HG02763 (cell line): ENCODE results near the gene RBM43.
"Not testable (repeated sequence)": the region's sequence is repeated elsewhere in the genome, so short reads cannot be mapped to it uniquely, and the experiment has no call there.

Experiments used
- ATAC-seq: cut with Tn5 transposase; IDR thresholded peaks from one replicate; pipeline ENCODE4 v1.9.1; 2021; ENCODE audit warnings: mild to moderate bottlenecking, moderate library complexity; ENCODE audit not compliant: unreplicated experiment

Gene RBM43

DNA sequence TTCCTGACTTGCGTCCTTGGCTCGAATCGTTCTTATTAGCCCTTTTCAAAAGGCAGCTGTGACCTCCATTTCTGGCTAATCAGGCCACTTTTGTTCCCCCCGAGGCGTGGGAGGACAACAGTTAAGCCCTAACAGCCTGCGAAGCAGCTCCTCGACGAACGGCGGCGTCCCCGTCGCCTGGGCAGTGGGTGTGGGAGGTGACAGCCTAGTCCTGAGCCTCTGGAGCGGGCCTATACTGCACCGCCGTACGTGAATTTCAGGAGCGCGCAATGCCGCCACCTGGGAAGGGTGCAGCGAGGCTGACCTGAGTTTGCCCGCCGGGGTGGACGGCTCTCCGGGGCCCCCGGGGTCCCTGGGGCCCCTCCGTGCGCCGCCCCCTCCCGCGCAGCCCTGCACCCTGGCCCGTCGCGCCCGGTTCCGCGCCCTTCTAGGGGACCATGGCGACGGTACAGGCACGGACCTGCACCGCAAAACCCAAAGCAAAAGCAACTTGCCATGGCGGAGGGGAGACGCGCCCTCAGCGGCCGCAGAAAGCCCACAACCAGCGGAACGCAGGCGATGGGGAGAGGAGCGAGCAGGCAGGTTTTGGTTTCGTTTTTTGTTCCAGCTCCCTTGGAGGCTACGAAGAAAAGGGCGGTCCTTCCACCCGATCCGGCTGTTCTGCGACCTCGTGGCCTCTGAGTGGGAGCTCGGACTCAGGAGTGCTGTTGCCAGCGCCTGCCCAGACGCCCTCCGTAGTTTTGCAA lies at the start of gene RBM43:
Gene RBM43 (minus strand): TSS at position 633 of the 746 bp plus-strand sequence. CDS start 136 bp downstream, at position 497.
- peak; percentile 94 for ATAC-seq

GRCh38 chr2:151310313-151310712 lies 48.6 kb upstream of the RBM43 start:
- ATAC-seq = not testable (repeated sequence)

- no peak for ATAC-seq
Observed at GRCh38 chr2:151306621-151307020, 45.0 kb upstream of the RBM43 start.

DNA sequence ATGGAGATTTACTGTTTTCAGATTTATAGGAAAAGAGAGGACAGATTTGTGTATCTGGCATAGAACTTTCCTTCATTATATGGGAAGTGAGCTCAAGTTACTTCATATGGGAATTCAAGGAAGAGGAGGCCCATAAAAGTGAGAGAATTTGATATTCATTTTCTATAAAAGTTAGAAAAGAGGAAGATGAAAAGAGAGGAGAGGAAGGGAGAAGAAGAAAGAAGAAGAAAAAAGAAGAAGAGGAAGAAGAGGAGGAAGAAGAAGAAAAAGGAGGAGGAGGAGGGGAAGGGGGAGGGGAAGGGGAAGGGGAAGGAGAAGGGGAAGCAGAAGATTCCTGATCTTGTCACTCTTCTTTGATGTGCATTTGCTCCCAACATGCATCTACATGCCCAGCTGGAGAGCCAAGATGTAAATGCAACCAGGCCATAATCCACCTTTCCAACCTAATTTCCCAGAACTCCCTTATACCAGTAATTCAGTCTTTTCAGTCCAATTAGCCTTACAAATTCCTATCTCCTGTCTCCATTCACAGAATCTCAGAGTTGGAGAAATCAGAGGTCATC lies 43.5 kb upstream of the RBM43 start:
- no peak for ATAC-seq

DNA sequence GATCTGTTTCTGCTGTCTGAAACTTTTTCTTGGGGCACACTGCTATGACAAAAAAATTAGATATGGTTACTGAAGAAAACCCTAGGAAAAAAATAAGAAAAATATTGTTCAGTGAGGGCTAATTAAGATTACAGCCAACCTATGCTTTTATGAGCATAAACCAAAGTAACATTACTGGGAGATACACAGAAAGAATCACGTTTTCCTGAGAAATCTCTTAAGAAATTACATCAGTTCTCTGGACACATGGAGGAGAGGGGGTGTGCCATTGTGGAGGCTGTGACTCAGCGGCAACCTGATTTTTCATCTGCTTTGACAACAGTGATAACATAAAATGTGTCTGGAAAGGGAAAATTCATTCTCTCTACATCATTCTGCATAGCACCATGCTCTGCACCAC lies 41.2 kb upstream of the RBM43 start:
- no peak for ATAC-seq

DNA sequence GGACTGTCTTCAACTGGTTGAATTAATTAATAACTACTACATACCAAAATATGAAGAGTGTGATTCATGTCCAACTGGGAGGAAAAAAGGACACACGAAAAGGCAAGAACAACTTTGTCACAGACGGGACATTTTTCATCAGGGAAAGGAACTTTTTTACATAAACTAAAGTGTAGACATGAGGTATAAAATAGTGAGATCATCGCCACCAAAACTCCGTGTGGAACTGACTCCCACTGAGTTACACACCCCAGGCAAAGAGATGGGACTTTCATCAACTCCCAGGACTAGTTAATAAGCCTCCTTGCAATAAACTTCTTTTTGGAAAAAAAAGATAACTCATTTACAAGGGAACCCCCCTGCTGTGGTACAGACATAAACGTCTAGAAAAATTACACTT lies 40.7 kb upstream of the RBM43 start:
- ATAC-seq = no peak

DNA sequence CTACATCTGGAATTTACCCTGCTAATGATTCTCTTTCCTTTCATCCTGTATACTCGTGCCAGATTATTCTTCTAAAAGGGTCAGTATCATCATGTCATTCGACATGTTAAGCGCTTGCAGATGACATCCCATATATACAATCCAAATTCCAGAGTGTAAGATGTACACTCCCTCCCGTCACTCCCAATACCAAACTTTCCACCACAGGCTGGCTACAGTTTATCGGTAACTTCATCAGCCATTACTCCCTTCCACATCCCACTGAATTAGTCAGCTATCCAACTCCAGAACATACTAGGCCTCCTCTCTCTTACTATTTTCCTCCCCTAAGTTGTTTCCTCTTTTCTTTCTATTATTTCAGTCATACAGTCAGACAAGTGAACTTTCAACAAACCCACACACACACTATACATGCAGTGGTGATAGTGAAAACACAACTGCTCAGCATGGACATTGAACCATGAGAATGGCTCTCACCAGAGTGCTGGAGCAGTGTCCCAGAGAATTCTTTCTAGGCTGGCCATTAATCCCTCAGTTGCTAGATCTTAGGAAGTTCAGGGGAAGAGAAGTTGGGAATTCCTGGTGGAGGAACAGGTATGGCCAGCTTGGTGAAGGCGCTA lies 38.4 kb upstream of the RBM43 start:
- no peak for ATAC-seq

- peak; percentile 93 for ATAC-seq
Observed at GRCh38 chr2:151297882-151298281, 36.2 kb upstream of the RBM43 start.

- ATAC-seq = not testable (repeated sequence)
Observed at GRCh38 chr2:151295926-151296325, 34.3 kb upstream of the RBM43 start.

GRCh38 chr2:151292546-151292945 lies 30.9 kb upstream of the RBM43 start:
- no peak for ATAC-seq

GRCh38 chr2:151292141-151292540 lies 30.5 kb upstream of the RBM43 start:
- no peak for ATAC-seq

DNA sequence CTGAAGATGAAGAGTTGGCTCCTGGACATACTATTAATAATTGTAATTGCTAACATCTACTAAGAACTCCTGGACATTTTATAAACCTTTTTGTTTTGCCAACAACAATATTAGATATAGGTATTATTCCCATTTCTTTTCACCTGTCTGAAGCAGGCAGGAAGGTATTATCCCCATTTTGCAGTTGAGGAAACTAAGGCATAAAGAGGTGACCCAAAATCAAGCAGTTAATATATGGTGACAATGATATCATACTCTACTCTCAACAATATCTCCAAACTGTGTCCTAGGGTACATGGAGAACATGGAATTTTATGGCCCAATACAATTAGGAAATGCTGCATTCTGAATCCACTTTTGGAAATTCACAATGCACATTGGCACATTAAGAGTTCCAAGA lies 29.6 kb upstream of the RBM43 start:
- ATAC-seq = no peak

DNA sequence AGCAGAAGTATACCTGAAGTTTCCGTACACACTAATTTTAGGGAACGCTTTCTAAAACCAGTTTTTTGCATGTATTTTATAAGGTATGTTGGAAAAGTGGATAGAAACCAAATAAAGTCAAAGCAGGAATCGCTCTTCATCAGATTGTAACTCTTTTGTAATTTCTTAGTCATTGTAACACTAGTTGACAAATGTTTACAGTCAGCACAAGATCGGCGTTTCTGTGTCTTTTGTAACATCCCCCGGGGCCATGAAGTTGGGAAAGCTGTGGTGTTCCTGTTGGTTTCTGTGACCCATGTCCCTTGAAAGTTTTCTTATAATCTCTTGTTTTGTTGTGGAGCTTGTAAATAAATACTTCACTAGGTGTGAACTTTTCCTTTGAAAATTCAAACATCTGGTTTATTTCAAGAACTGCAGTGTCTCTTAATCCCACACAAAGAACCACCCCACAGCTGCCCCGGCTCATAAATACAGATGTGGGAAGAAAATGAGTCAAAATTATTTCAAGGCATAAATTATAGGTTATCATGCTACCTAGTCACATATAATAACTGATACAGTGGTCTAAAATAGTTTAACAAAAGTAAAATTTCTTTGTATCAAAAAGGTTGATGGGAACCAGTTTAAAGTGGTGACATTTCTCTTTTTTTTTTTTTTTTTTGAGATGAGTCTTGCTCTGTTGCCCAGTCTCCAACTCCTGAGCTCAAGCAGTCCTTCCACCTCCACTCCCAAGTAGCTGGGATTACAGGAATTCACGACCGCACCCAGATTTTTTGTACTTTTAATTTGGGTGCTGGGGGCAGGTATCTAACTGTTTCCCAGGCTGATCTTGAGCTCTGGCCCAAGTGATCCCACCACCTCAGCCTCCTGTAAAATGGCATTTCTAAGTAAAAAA lies 28.6 kb upstream of the RBM43 start:
- peak; percentile 25 for ATAC-seq

- ATAC-seq = no peak
Observed at GRCh38 chr2:151287513-151288250, 26.0 kb upstream of the RBM43 start.

DNA sequence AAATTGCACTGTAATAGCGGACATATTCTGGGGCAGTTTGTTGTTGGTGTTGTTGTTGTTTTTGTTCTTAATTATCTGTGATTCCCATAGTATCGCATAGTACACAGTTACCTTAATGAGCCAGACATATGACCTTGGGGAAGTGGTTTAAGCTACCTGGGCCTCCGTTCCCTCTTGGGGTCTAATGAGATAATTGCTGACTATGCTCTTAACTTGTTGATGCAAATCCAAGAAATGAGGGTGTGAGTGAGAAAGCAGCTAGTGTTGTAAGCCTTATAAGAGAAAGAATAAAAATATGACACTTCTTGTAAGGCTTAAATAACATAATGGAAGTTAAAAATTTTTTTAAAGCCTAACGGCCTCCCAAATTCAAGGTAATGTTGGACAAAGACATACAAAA lies 20.7 kb upstream of the RBM43 start:
- no peak for ATAC-seq

GRCh38 chr2:151280271-151280670 lies 18.6 kb upstream of the RBM43 start:
- ATAC-seq = no peak

GRCh38 chr2:151278487-151278886 lies 16.8 kb upstream of the RBM43 start:
- ATAC-seq = no peak

- ATAC-seq = no peak
Observed at GRCh38 chr2:151277067-151277466, 15.4 kb upstream of the RBM43 start.

GRCh38 chr2:151275291-151275690 lies 13.6 kb upstream of the RBM43 start:
- no peak for ATAC-seq

- no peak for ATAC-seq
Observed at GRCh38 chr2:151271824-151272223, 10.2 kb upstream of the RBM43 start.
